ENCODE results near the gene TMSB4X.

TMSB4X gene

DNA sequence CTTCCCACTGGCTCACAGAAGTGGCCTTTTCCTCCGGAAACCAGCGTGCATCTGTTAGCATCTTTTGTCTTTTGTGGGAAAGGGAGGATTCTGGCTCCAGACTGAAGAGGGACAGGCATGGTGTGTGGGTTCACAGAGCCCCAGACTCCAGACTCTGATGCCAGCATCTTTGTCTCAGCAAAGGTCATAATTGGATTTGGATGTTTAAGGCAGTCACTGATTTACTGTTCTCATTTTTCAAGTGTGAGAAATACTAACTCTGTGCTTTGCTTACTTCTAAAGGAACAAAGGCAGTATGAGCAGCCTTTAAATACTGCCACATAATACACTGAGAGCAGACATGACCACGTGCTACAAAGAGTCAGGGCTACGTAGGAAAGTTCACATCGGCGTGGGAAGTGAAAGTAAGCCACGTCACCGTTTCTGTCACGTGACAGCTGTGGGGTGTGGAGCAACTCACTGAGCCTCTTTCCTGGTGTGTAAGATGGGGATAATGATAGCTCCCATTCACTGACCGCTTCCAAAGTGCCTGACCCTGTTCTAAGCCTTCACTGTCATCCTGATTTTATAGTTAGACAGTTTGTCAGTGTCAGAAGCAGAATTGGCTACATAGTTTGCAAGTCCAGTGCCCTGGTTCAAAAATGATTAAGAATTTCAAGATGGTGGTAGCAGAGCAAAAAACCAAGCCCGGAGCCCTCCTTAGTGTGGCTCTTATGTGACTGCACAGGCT, 24.8 kb upstream of the TMSB4X start:
- Histone ChIP-seq H3K36me3 (ENCODE audit: insufficient read depth, insufficient read length, low read length) (no peaks in the 10 kb centered on the region), H3K27me3 (ENCODE audit: insufficient read depth, insufficient read length) (no peaks in the 10 kb centered on the region), H3K9ac (ENCODE audit: insufficient read length, low read depth) (no peak overlapping the region), H3K4me1 (ENCODE audit: insufficient read depth, insufficient read length) (peaks cover 4% of the 10 kb centered on the region), H3K4me3 (ENCODE audit: insufficient read length, low read depth) (no peak overlapping the region), H3K9me3 (ENCODE audit: insufficient read depth, low read length) (no peaks in the 10 kb centered on the region; the same call in 1 of the 2 replicates)
- no peak for DNase-seq (ENCODE audit: low read depth, low spot score)
- TF ChIP-seq YY1 (IDR thresholded peaks at IDR 0.05; ENCODE audit: insufficient read depth, insufficient read length) (no peak), ZNF274 (IDR thresholded peaks at IDR 0.05; ENCODE audit: low read depth, low read length) (no peak), SUZ12 (IDR thresholded peaks at IDR 0.05; ENCODE audit: extremely low read depth, insufficient read depth, insufficient read length) (no peak)

DNA sequence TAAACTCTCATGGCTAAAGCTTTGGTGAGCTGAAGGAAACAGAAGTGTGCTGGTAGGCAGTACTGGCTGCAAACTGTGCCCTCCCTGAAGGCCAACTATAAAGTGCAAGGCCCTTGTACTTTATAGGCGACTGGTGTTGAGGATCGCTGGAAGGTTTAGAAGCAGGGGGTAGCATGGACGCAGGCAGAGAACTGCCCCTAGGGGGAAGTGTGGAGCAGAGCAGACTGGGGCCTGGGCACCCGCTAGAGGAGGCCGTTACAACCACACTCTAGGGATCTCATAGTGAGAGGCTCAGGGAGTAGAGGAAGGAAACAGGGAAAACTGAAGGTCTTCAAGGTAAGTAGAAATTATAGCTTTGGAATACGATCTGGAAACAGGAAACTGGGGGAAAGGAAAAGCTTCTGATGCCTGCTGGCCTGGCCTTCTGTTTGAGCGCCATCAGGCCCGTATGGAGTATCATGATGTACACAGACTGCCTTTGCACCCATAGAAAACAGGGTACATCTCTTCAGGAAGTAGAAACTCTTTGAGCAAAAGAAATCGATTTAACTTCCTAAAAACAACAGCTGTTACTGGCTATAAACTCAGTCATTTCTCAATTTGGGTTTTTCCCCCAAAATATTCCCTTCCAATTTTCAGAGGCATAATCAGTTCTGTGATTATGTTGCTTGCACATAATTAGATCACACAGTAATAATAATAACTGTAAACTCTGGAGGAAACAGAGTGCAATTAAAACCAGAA, 23.9 kb upstream of the TMSB4X start:
- Histone ChIP-seq H3K27me3 (ENCODE audit: insufficient read depth, insufficient read length) (no peaks in the 10 kb centered on the region), H3K4me3 (ENCODE audit: insufficient read length, low read depth) (no peak overlapping the region), H3K36me3 (ENCODE audit: insufficient read depth, insufficient read length, low read length) (no peaks in the 10 kb centered on the region), H3K4me1 (ENCODE audit: insufficient read depth, insufficient read length) (peaks cover 3% of the 10 kb centered on the region), H3K9me3 (ENCODE audit: insufficient read depth, low read length) (no peaks in the 10 kb centered on the region; the same call in 1 of the 2 replicates), H3K9ac (ENCODE audit: insufficient read length, low read depth) (no peak overlapping the region)
- no peak for DNase-seq (ENCODE audit: low read depth, low spot score)
- TF ChIP-seq ZNF274 (IDR thresholded peaks at IDR 0.05; ENCODE audit: low read depth, low read length) = no peak

DNA sequence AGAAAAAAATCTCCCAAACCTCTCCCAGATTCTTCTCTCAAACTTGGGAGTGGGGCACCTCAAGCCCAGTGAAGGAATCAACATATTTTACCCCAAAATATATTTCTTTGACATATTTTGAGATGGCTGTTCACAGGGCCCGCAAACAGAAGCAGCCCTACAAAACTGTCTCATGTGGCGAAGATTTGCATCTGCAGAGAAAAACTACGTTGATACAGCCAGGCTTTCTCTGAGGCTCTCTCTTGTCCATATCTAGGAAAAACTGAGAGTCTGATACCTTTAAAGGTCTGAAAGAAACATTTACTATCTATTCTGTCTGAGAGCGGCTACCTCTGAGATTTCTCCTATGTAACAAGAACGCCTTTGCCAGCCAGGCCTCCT, 23.3 kb upstream of the TMSB4X start:
- Histone ChIP-seq H3K9ac (ENCODE audit: insufficient read length, low read depth) (no peak overlapping the region), H3K36me3 (ENCODE audit: insufficient read depth, insufficient read length, low read length) (no peaks in the 10 kb centered on the region), H3K4me1 (ENCODE audit: insufficient read depth, insufficient read length) (peaks cover 2% of the 10 kb centered on the region), H3K27me3 (ENCODE audit: insufficient read depth, insufficient read length) (no peaks in the 10 kb centered on the region), H3K9me3 (ENCODE audit: insufficient read depth, low read length) (no peaks in the 10 kb centered on the region; the same call in 1 of the 2 replicates), H3K4me3 (ENCODE audit: insufficient read length, low read depth) (no peak overlapping the region)
- TF ChIP-seq SUZ12 (IDR thresholded peaks at IDR 0.05; ENCODE audit: extremely low read depth, insufficient read depth, insufficient read length) (no peak), YY1 (IDR thresholded peaks at IDR 0.05; ENCODE audit: insufficient read depth, insufficient read length) (no peak), ZNF274 (IDR thresholded peaks at IDR 0.05; ENCODE audit: low read depth, low read length) (no peak)
- DNase-seq (ENCODE audit: low read depth, low spot score) = no peak

DNA sequence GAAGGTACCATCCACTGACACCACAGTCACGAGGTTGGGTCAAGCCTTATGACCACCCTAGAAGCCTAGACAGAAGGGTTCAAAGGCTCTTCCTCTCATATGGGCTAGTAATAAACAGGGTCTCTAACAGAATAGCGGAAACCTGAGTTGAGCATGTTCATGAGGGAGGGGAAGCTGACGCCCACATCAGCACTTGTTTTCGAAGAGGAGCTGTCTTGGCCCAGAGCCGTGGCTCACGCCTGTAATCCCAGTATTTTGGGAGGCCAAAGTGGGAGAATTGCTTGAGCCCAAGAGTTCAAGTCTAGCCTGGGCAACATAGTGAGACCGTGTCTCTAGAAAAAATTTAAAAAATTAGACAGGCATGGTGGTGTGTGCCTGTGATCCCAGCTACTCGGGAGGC, 21.5 kb upstream of the TMSB4X start:
- DNase-seq (ENCODE audit: low read depth, low spot score) = no peak
- no peak overlapping the region for H3K4me3 ChIP-seq (ENCODE audit: insufficient read length, low read depth)
- H3K4me1 ChIP-seq (ENCODE audit: insufficient read depth, insufficient read length) = peaks cover 2% of the 10 kb centered on the region
- no peaks in the 10 kb centered on the region for H3K27me3 ChIP-seq (ENCODE audit: insufficient read depth, insufficient read length)
- TF ChIP-seq YY1 (IDR thresholded peaks at IDR 0.05; ENCODE audit: insufficient read depth, insufficient read length) (no peak), ZNF274 (IDR thresholded peaks at IDR 0.05; ENCODE audit: low read depth, low read length) (no peak), SUZ12 (IDR thresholded peaks at IDR 0.05; ENCODE audit: extremely low read depth, insufficient read depth, insufficient read length) (no peak)
- H3K9ac ChIP-seq (ENCODE audit: insufficient read length, low read depth) = no peak overlapping the region
- no peaks in the 10 kb centered on the region for H3K36me3 ChIP-seq (ENCODE audit: insufficient read depth, insufficient read length, low read length)
- H3K9me3 ChIP-seq (ENCODE audit: insufficient read depth, low read length) = no peaks in the 10 kb centered on the region

DNA sequence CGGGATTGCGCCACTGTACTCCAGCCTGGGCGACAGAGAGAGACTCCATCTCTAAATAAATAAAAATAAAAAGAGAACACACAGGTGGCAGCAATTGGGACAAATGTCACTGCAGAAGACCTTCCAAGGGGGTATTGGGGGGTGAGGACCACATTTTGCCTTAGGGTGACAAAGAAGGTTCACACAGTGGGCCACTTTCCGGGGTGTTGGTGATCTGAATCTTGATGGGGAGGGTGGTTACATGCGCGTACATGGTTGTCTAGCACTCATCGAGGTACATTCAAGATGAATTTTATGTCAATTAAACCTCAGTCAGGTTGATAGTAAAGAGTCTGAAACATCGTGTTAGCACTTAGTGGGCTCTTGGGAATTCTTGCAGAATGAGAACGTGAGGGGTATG, 20.5 kb upstream of the TMSB4X start:
- no peak overlapping the region for H3K9ac ChIP-seq (ENCODE audit: insufficient read length, low read depth)
- H3K9me3 ChIP-seq (ENCODE audit: insufficient read depth, low read length) = no peaks in the 10 kb centered on the region
- peaks cover 2% of the 10 kb centered on the region for H3K4me1 ChIP-seq (ENCODE audit: insufficient read depth, insufficient read length)
- DNase-seq (ENCODE audit: low read depth, low spot score) = no peak
- no peak overlapping the region for H3K4me3 ChIP-seq (ENCODE audit: insufficient read length, low read depth)
- no peak for TF ChIP-seq ZNF274 (IDR thresholded peaks at IDR 0.05; ENCODE audit: low read depth, low read length)
- no peak for TF ChIP-seq YY1 (IDR thresholded peaks at IDR 0.05; ENCODE audit: insufficient read depth, insufficient read length)
- TF ChIP-seq SUZ12 (IDR thresholded peaks at IDR 0.05; ENCODE audit: extremely low read depth, insufficient read depth, insufficient read length) = no peak
- no peaks in the 10 kb centered on the region for H3K36me3 ChIP-seq (ENCODE audit: insufficient read depth, insufficient read length, low read length)
- no peaks in the 10 kb centered on the region for H3K27me3 ChIP-seq (ENCODE audit: insufficient read depth, insufficient read length)

DNA sequence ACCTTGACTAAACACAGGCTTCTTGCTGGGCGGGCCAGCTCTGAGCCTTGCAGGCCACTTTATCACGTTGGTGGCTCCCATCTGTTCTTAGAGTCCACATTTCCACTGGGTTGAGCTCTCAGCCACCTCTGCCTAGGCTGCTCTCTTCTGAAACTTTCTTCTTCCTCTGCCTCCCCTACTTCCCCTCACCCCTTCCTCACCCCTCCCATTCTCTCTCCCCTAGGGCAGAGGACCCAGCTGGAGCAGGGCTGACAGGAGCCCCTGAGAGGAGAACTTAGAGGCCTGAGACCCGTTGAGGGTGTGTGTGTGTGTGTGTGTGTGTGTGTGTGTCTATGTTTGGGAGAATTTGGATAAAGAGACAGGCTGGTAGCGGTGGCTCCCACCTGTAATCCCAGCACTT, 19.9 kb upstream of the TMSB4X start:
- no peaks in the 10 kb centered on the region for H3K36me3 ChIP-seq (ENCODE audit: insufficient read depth, insufficient read length, low read length)
- TF ChIP-seq SUZ12 (IDR thresholded peaks at IDR 0.05; ENCODE audit: extremely low read depth, insufficient read depth, insufficient read length) (no peak), YY1 (IDR thresholded peaks at IDR 0.05; ENCODE audit: insufficient read depth, insufficient read length) (no peak), ZNF274 (IDR thresholded peaks at IDR 0.05; ENCODE audit: low read depth, low read length) (no peak)
- H3K4me1 ChIP-seq (ENCODE audit: insufficient read depth, insufficient read length) = no peaks in the 10 kb centered on the region

DNA sequence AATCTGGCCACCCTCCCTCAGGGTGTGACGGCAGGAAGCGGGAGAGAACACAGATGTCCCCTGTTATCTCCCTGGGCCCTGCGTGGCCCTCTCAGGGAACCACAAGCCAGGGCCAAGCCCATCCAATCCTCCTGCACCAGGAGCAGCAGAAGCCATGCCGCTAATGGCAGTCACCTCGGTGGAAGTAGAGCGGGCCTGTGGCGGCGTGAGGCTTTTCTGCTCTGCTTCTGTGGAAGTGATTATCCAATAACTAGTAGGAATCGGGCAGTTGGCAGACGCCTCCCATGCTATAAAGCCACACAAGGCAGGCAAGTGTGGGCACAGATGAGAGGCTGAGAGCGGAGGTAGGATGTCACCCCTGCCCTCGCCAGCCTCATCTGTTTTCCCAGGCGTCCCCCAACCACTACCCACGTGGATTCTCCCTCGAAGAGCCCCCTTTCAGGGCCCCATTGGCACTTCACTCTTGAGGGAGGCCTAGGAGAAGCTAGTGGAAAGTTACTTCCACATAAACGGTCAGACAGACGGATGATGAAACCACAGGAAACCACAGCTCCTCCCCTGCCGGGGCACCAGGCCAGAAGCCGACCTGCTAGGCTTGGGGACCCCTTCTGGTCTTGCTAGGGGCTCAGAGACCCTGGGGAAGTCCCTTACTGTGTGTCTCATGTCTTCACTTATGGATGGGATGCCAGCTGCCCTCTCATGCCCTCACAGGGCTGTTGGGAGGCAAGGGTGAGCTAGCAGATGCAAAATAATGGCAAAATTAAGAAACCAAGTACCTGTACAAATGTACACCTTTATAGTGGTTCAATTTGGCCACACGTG, 18.8 kb upstream of the TMSB4X start:
- DNase-seq (ENCODE audit: low read depth, low spot score) = no peak
- Histone ChIP-seq H3K9me3 (ENCODE audit: insufficient read depth, low read length) (no peaks in the 10 kb centered on the region), H3K4me1 (ENCODE audit: insufficient read depth, insufficient read length) (no peaks in the 10 kb centered on the region), H3K36me3 (ENCODE audit: insufficient read depth, insufficient read length, low read length) (no peaks in the 10 kb centered on the region), H3K27me3 (ENCODE audit: insufficient read depth, insufficient read length) (no peaks in the 10 kb centered on the region), H3K9ac (ENCODE audit: insufficient read length, low read depth) (no peak overlapping the region), H3K4me3 (ENCODE audit: insufficient read length, low read depth) (no peak overlapping the region)
- TF ChIP-seq YY1 (IDR thresholded peaks at IDR 0.05; ENCODE audit: insufficient read depth, insufficient read length) (no peak), ZNF274 (IDR thresholded peaks at IDR 0.05; ENCODE audit: low read depth, low read length) (no peak), SUZ12 (IDR thresholded peaks at IDR 0.05; ENCODE audit: extremely low read depth, insufficient read depth, insufficient read length) (no peak)

More for the DNA sequence above, 19.9 kb upstream of the TMSB4X start:
- Histone ChIP-seq H3K4me3 (ENCODE audit: insufficient read length, low read depth) (no peak overlapping the region), H3K9me3 (ENCODE audit: insufficient read depth, low read length) (no peaks in the 10 kb centered on the region), H3K27me3 (ENCODE audit: insufficient read depth, insufficient read length) (no peaks in the 10 kb centered on the region), H3K9ac (ENCODE audit: insufficient read length, low read depth) (no peak overlapping the region)
- DNase-seq (ENCODE audit: low read depth, low spot score) = no peak

Measured in NT2/D1 (cell line).